ENCODE data around the gene GABRB1.

DNA sequence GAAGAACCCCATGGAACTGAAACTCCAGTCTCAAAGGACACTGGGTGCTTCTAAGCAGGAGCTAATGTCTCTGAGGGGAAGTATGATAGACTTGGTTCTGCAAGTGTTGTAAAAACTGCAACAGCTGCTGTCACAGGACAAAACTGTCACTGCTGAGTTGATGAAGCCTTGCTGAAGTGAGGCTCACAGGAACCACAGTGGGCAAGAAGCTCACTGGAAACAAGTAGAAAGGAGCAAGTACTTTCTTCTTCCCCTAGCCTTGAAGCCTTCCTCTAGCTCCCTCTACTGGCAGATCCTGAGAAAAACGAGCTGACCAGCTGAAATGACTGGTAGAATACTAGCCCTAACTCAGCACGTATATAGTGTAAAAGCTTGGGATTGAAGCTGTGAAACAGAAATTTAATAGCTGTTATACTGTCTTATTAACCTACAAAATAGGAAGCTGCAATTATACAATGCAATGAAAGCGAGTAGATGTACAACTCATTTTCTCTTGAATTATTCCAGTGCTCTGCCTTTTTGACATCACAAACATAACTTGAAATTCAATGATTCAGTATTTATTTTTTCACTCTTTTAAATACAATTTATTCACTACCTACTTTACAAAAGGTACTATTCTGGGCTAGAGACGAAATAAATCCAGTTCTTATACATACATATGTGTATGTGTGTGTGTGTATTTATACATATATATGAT lies 91.4 kb downstream of the GABRB1 start:
- TF ChIP-seq, protein P1, sequence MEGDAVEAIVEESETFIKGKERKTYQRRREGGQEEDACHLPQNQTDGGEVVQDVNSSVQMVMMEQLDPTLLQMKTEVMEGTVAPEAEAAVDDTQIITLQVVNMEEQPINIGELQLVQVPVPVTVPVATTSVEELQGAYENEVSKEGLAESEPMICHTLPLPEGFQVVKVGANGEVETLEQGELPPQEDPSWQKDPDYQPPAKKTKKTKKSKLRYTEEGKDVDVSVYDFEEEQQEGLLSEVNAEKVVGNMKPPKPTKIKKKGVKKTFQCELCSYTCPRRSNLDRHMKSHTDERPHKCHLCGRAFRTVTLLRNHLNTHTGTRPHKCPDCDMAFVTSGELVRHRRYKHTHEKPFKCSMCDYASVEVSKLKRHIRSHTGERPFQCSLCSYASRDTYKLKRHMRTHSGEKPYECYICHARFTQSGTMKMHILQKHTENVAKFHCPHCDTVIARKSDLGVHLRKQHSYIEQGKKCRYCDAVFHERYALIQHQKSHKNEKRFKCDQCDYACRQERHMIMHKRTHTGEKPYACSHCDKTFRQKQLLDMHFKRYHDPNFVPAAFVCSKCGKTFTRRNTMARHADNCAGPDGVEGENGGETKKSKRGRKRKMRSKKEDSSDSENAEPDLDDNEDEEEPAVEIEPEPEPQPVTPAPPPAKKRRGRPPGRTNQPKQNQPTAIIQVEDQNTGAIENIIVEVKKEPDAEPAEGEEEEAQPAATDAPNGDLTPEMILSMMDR (IDR thresholded peaks at IDR 0.05) = peak in 2 of 4 experiments; percentile 32 to 40
- no peak for TF ChIP-seq POLR2AphosphoS5 (IDR thresholded peaks at IDR 0.05)

All from prostate gland (tissue), 2 donors.